Measurements from ENCODE around the gene HDAC8. TPM values are rescaled to one million over a fixed set of nuclear protein-coding genes. Genes with fewer than 3 reads are reported as not detected.

The HDAC8 gene
- total and polyA plus RNA-seq, 2 donors (not counting 1 experiment from before 2014, with no cell fraction given) = 13.3 to 41.9 TPM

DNA sequence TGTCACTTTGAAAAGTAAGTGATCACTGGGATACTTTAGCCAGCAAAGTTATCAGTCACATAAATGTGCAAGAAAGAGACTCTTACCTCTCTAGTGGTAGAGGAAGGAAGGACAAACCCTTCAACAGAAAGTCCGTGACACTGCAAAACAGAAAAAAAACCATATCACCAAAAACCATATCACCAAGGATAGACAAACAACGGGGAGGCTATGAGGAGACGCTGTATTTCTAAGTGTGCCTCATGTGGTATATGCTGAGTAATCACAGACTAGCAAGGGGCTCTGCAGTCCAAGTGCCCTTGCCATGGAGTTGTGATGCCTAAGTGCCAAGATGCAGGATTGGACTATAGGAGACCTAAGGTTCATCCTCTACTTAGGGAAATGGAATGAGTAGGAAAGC, 11.5 kb upstream of the HDAC8 start:
- Histone ChIP-seq H2AFZ (ENCODE audit: insufficient read depth, low read depth, low read length, poor library complexity, severe bottlenecking) (no peak overlapping the region), H3K27ac (ENCODE audit: low read length in 2 of 2) (no peak overlapping the region), H3K79me2 (ENCODE audit: control insufficient read depth, insufficient read depth, low read length) (no peaks in the 10 kb centered on the region), H3K9ac (ENCODE audit: low read length) (no peak overlapping the region), H3K36me3 (replicated peaks in 1 of 2; ENCODE audit: control extremely low read depth in 1 of 2, control insufficient read depth in 1 of 2, extremely low read depth in 1 of 2, insufficient read depth in 2 of 2, low read length in 1 of 2) (no peaks in the 10 kb centered on the region), H3K9me3 (ENCODE audit: control extremely low read depth in 1 of 3, control insufficient read depth in 2 of 3, insufficient read depth in 1 of 3, low read length in 2 of 3) (peaks cover 0 to 5% (median 0%) of the 10 kb centered on the region in 3 donors), H3K4me3 (ENCODE audit: control extremely low read depth in 1 of 5, extremely low read depth in 1 of 5, insufficient read depth in 1 of 5, low read depth in 2 of 5, low read length in 4 of 5) (no peak overlapping the region), H4K20me1 (ENCODE audit: control insufficient read depth, insufficient read depth, low read length, poor library complexity, severe bottlenecking) (no peaks in the 10 kb centered on the region), H3K27me3 (replicated peaks in 1 of 4; ENCODE audit: control extremely low read depth in 1 of 4, control insufficient read depth in 3 of 4, insufficient read depth in 4 of 4, low read length in 3 of 4) (peaks cover 0 to 2% (median 0%) of the 10 kb centered on the region in 4 experiments), H3K4me1 (ENCODE audit: control insufficient read depth in 2 of 2, insufficient read depth in 2 of 2, low read length in 2 of 2) (no peaks in the 10 kb centered on the region), H3K4me2 (replicated peaks; ENCODE audit: low read depth, low read length, poor library complexity, severe bottlenecking) (no peak overlapping the region)
- Mint-ChIP-seq H3K4me1 (no peaks in the 10 kb centered on the region), H3K4me3 (no peak overlapping the region), H3K9me3 (ENCODE audit: insufficient read depth) (no peaks in the 10 kb centered on the region), H3K27ac (no peak overlapping the region), H3K27me3 (peaks cover 5% of the 10 kb centered on the region)
- intact Hi-C loops (cut with micrococcal nuclease) = no loop called here
- no peak for TF ChIP-seq EZH2 (IDR thresholded peaks at IDR 0.05; ENCODE audit: borderline replicate concordance, insufficient read depth, low read depth, low read length, poor library complexity, severe bottlenecking)
- TF ChIP-seq, protein P1, sequence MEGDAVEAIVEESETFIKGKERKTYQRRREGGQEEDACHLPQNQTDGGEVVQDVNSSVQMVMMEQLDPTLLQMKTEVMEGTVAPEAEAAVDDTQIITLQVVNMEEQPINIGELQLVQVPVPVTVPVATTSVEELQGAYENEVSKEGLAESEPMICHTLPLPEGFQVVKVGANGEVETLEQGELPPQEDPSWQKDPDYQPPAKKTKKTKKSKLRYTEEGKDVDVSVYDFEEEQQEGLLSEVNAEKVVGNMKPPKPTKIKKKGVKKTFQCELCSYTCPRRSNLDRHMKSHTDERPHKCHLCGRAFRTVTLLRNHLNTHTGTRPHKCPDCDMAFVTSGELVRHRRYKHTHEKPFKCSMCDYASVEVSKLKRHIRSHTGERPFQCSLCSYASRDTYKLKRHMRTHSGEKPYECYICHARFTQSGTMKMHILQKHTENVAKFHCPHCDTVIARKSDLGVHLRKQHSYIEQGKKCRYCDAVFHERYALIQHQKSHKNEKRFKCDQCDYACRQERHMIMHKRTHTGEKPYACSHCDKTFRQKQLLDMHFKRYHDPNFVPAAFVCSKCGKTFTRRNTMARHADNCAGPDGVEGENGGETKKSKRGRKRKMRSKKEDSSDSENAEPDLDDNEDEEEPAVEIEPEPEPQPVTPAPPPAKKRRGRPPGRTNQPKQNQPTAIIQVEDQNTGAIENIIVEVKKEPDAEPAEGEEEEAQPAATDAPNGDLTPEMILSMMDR (IDR thresholded peaks at IDR 0.05) = no peak
- ATAC-seq (ENCODE audit: low read depth) (no peak), DNase-seq (no peak)
- POLR2A ChIA-PET = no interaction called here
- 60% methylated on average over 1 of the region's 3 CpGs for WGBS (ENCODE audit: insufficient coverage)
- CTCF ChIA-PET = no interaction called here

DNA sequence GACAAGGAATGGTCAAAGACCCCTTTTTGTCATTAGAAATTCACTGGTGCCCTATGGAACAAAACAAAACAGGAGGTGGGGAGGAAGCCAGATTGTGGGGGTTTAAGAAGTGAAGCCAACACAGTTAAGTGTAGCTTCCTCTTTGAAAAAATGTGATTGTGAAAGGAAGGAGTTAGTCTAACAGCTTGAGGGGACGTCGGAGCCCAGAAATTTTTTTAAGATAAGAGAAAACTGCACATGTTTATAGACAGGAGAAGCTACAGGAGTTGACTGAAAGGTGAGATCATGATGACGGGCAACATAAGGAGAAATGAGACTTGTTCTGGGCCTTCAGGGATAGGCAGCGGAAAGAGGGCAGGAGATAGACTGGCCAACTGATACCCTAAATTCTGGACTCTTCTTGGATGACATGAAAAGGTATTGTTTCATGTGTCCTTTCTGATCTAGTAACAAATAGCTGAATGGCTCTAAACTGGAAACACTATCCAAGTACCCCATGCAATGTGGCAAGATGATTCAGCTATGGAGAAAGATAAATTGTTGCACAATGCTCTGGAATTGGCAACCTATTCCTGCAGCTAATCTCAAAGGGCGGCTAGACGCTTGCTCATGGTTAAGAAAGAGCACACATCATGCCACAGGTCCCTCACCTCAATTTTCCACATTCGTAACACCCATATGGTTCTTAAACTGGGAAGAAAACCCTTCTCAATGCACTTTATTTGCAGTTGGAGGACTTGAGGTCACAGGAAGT, 3.7 kb upstream of the HDAC8 start:
- no peak overlapping the region for H3K27ac ChIP-seq (ENCODE audit: low read length in 2 of 2)
- POLR2A ChIA-PET = no interaction called here
- no peak overlapping the region for H2AFZ ChIP-seq (ENCODE audit: insufficient read depth, low read depth, low read length, poor library complexity, severe bottlenecking)
- ATAC-seq (ENCODE audit: low read depth) = no peak
- H3K4me1 ChIP-seq (ENCODE audit: control insufficient read depth in 2 of 2, insufficient read depth in 2 of 2, low read length in 2 of 2) = peaks cover 0 to 6% of the 10 kb centered on the region in 2 donors
- H3K79me2 ChIP-seq (ENCODE audit: control insufficient read depth, insufficient read depth, low read length) = peaks cover 4% of the 10 kb centered on the region
- no peaks in the 10 kb centered on the region for H3K9me3 Mint-ChIP-seq (ENCODE audit: insufficient read depth)
- H3K4me2 ChIP-seq (replicated peaks; ENCODE audit: low read depth, low read length, poor library complexity, severe bottlenecking) = no peak overlapping the region
- 7% methylated on average over 2 of the region's 7 CpGs for WGBS (ENCODE audit: insufficient coverage)
- DNase-seq = no peak
- no peak for TF ChIP-seq EZH2 (IDR thresholded peaks at IDR 0.05; ENCODE audit: borderline replicate concordance, insufficient read depth, low read depth, low read length, poor library complexity, severe bottlenecking)
- TF ChIP-seq, protein P1 (IDR thresholded peaks at IDR 0.05) = no peak
- H3K4me3 ChIP-seq (ENCODE audit: control extremely low read depth in 1 of 5, extremely low read depth in 1 of 5, insufficient read depth in 1 of 5, low read depth in 2 of 5, low read length in 4 of 5) = no peak overlapping the region
- no peaks in the 10 kb centered on the region for H4K20me1 ChIP-seq (ENCODE audit: control insufficient read depth, insufficient read depth, low read length, poor library complexity, severe bottlenecking)
- intact Hi-C loops (cut with micrococcal nuclease) = no loop called here
- H3K9me3 ChIP-seq (ENCODE audit: control extremely low read depth in 1 of 3, control insufficient read depth in 2 of 3, insufficient read depth in 1 of 3, low read length in 2 of 3) = no peaks in the 10 kb centered on the region
- CTCF ChIA-PET = no interaction called here
- peaks cover 18% of the 10 kb centered on the region for H3K27me3 Mint-ChIP-seq
- H3K4me3 Mint-ChIP-seq = no peak overlapping the region
- peaks cover 7% of the 10 kb centered on the region for H3K4me1 Mint-ChIP-seq
- no peaks in the 10 kb centered on the region for H3K27me3 ChIP-seq (replicated peaks in 1 of 4; ENCODE audit: control extremely low read depth in 1 of 4, control insufficient read depth in 3 of 4, insufficient read depth in 4 of 4, low read length in 3 of 4)
- no peaks in the 10 kb centered on the region for H3K36me3 ChIP-seq (replicated peaks in 1 of 2; ENCODE audit: control extremely low read depth in 1 of 2, control insufficient read depth in 1 of 2, extremely low read depth in 1 of 2, insufficient read depth in 2 of 2, low read length in 1 of 2)
- no peak overlapping the region for H3K27ac Mint-ChIP-seq
- no peak overlapping the region for H3K9ac ChIP-seq (ENCODE audit: low read length)

Measured in B cell (primary cell).